HepG2 (cell line): ENCODE results near the gene PTPRN. TPM values are rescaled to one million over a fixed set of nuclear protein-coding genes. Genes with fewer than 3 reads are reported as not detected.

Experiments
- ATM ChIP-seq: fragments of 450-650 bp; IDR thresholded peaks from 2 replicates; pipeline ENCODE4 v1.7.1; 2017; ENCODE audit warnings: mild to moderate bottlenecking, borderline replicate concordance
- GFI1 ChIP-seq: sonication (generic); formaldehyde crosslinking; IDR thresholded peaks from 2 replicates; pipeline ENCODE4 v1.5.0; 2020; ENCODE audit warnings: missing genetic modification reagents, mild to moderate bottlenecking, borderline replicate concordance
- KLF13 ChIP-seq: sonication (generic); formaldehyde crosslinking; IDR thresholded peaks from 2 replicates; pipeline ENCODE4 v1.4.0; 2020; ENCODE audit warnings: mild to moderate bottlenecking, missing genetic modification reagents
- MAFG ChIP-seq: sonication (generic); formaldehyde crosslinking; IDR thresholded peaks from 2 replicates; pipeline ENCODE4 v1.5.1; 2020; ENCODE audit warnings: mild to moderate bottlenecking, missing genetic modification reagents
- MXD3 ChIP-seq: IDR thresholded peaks from 2 replicates; pipeline ENCODE4 v1.6.1; 2016; ENCODE audit warnings: mild to moderate bottlenecking, missing biosample characterization, missing genetic modification reagents
- NAIF1 ChIP-seq: sonication (generic); formaldehyde crosslinking; IDR thresholded peaks from 2 replicates; pipeline ENCODE4 v1.5.0; 2020; ENCODE audit warnings: mild to moderate bottlenecking, missing genetic modification reagents, borderline replicate concordance
- PLRG1 ChIP-seq: fragments of 450-650 bp; conservative IDR thresholded peaks from 2 replicates; pipeline ENCODE4 v1.6.1; 2016
- RFX1 ChIP-seq: fragments of 450-650 bp; IDR thresholded peaks from 2 replicates; pipeline ENCODE4 v1.6.1; 2017
- ZBTB26 ChIP-seq: IDR thresholded peaks from 2 replicates; pipeline ENCODE4 v1.6.1; 2016; ENCODE audit warnings: missing compliant biosample characterization, missing genetic modification reagents, borderline replicate concordance
- ZNF724P ChIP-seq: sonication (generic); formaldehyde crosslinking; IDR thresholded peaks from 2 replicates; pipeline ENCODE4 v1.8.0; 2022; ENCODE audit warnings: missing genetic modification reagents, borderline replicate concordance
- polyA plus RNA-seq, 8 experiments: library from polyadenylated mRNA; depleted of rRNA in 3 of 8; stranded (reverse) in 7 of 8; unstranded in 1 of 8; fragments of >200 nt; fragmentation: Illumina TruSeq in 4 of 8; extraction: Trizol in 4 of 8; gene quantifications; 2 replicates each; pipeline versions ENCODE4 v1.2.1 to v1.2.3, GENCODE V29; 2011 to 2016; ENCODE audit warnings: low read depth in 4 of 8, missing spikeins in 1 of 8, mixed read lengths in 1 of 8; ENCODE audit not compliant: insufficient read depth in 1 of 8
- total RNA-seq, 5 experiments: library from RNA; depleted of rRNA; stranded (reverse); fragments of >200 nt; fragmentation: Illumina TruSeq; extraction: Trizol; gene quantifications; 2 replicates each; pipeline ENCODE4 v1.2.3, GENCODE V29; 2016; ENCODE audit warnings: low read depth in 1 of 5
- TF ChIP-seq, protein P1 (sequence below): sonication (generic); formaldehyde crosslinking; IDR thresholded peaks from 2 replicates; pipeline ENCODE4 v1.5.0; 2020; ENCODE audit warnings: missing genetic modification reagents
- TF ChIP-seq, protein P2 (sequence below): sonication (generic); IDR thresholded peaks from 2 replicates; pipeline ENCODE4 v1.6.1; 2016; ENCODE audit warnings: low read depth, borderline replicate concordance

PTPRN gene
- total and polyA plus RNA-seq, 2 of the 13 experiments (the other 11 are each of a cell fraction or from before 2014, with no cell fraction given) = 0.26 TPM; not detected in 1

GRCh38 chr2:219344751-219345430 lies 35.7 kb upstream of the PTPRN start (continued):
- TF ChIP-seq, protein P1, sequence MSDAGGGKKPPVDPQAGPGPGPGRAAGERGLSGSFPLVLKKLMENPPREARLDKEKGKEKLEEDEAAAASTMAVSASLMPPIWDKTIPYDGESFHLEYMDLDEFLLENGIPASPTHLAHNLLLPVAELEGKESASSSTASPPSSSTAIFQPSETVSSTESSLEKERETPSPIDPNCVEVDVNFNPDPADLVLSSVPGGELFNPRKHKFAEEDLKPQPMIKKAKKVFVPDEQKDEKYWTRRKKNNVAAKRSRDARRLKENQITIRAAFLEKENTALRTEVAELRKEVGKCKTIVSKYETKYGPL = no peak
- TF ChIP-seq MXD3 (CRISPR knock-in tag) (no peak), ZBTB26 (CRISPR knock-in tag) (no peak), GFI1 (CRISPR knock-in tag) (peak; percentile 45; the same call in 1 of the 2 replicates), MAFG (no peak), PLRG1 (no peak), KLF13 (CRISPR knock-in tag) (no peak), NAIF1 (CRISPR knock-in tag) (no peak), ATM (no peak), RFX1 (no peak), ZNF724P (CRISPR knock-in tag) (no peak)
- TF ChIP-seq, protein P2, sequence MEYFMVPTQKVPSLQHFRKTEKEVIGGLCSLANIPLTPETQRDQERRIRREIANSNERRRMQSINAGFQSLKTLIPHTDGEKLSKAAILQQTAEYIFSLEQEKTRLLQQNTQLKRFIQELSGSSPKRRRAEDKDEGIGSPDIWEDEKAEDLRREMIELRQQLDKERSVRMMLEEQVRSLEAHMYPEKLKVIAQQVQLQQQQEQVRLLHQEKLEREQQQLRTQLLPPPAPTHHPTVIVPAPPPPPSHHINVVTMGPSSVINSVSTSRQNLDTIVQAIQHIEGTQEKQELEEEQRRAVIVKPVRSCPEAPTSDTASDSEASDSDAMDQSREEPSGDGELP = peak; percentile 22; the same call in 1 of the 2 replicates
- TF ChIP-seq, all 625 proteins: peak for 3
